ENCODE data around the gene NINJ1. TPM values are rescaled to one million over a fixed set of nuclear protein-coding genes. Genes with fewer than 3 reads are reported as not detected.
A peak's percentile ranks its signal among the peaks of the same experiment; 100 is the strongest.

NINJ1 gene
- total and polyA plus RNA-seq, 2 of the 8 experiments (the other 6 are each of a cell fraction or from before 2014, with no cell fraction given), result 28.2 to 65.6 TPM

DNA sequence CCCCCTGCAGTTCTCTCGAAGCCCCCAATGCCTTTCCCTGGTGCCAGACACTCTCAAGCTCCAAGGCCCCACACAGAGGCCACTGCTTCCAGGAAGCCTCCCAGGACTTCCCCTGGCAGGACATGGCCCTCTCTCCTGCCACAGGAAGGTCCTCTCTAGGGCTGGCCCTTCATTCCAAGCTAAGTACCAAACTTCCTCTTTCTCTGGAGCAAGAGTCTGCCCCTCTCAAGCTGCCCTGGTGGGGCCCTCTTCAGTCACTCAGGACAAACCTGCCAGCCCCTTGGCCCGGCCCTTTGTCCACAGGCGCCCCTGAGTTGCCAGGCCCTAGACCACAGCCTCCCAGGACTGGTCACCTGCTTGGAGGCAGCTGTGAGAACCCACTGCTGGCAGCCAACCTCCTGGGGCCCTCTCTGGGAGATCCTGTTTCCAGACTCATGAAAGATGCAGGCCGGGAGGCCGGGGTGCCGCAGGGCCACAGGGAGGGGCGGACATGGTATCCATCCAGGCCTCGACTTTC lies 6.6 kb downstream of the NINJ1 start:
- Histone ChIP-seq H4K8ac (ENCODE audit: extremely low read depth, insufficient read depth, low read length) (no peak overlapping the region; the same call in 1 of the 2 replicates), H2BK5ac (ENCODE audit: low read depth, low read length) (peak overlapping the region; percentile 40; the same call in 1 of the 2 replicates), H2AK5ac (ENCODE audit: low read depth, low read length) (no peak overlapping the region), H3K23me2 (ENCODE audit: low read depth, low read length) (0 out of 2 replicates have a peak, but pooled peaks cover 1% of the 10 kb centered on the region), H3K14ac (ENCODE audit: insufficient read length) (no peak overlapping the region), H2BK120ac (replicated peaks; ENCODE audit: low read depth, low read length) (no peak overlapping the region), H3K56ac (replicated peaks; ENCODE audit: insufficient read length, low read depth, low read length) (no peak overlapping the region), H4K5ac (ENCODE audit: insufficient read length, low read depth, low read length) (no peak overlapping the region), H3K4me2 (ENCODE audit: insufficient read depth in 1 of 2, low read depth in 2 of 2, low read length in 2 of 2) (no peak overlapping the region), H2BK15ac (ENCODE audit: low read length) (no peak overlapping the region), H3K79me2 (ENCODE audit: control insufficient read depth in 1 of 2, insufficient read depth in 2 of 2, low read length in 2 of 2) (peaks cover 0 to 11% of the 10 kb centered on the region in 2 experiments; a peak in 1 of 4 replicates), H3K36me3 (ENCODE audit: control insufficient read depth in 2 of 4, insufficient read depth in 4 of 4, low read length in 3 of 4) (peaks cover 0 to 4% (median 0%) of the 10 kb centered on the region in 4 experiments; a peak in 1 of 8 replicates), H4K91ac (replicated peaks; ENCODE audit: insufficient read length, low read length) (no peak overlapping the region), H2AFZ (ENCODE audit: low read length) (no peak overlapping the region), H3K23ac (ENCODE audit: insufficient read length) (no peak overlapping the region), H3K4ac (replicated peaks; ENCODE audit: insufficient read length, low read depth, low read length) (no peak overlapping the region), H3K4me1 (replicated peaks in 1 of 4; ENCODE audit: control insufficient read depth in 3 of 4, insufficient read depth in 4 of 4, low read length in 3 of 4) (peaks cover 0 to 24% (median 14%) of the 10 kb centered on the region in 4 experiments; a peak in 6 of 7 replicates), H3K27me3 (replicated peaks in 1 of 4; ENCODE audit: control insufficient read depth in 3 of 4, extremely low read depth in 1 of 4, insufficient read depth in 3 of 4, low read length in 3 of 4) (no peaks in the 10 kb centered on the region; a peak in 1 of 7 replicates), H3K18ac (ENCODE audit: extremely low read depth, low read length) (no peak overlapping the region; the same call in 1 of the 2 replicates), H3K27ac (ENCODE audit: low read depth, low read length) (no peak overlapping the region), H2BK12ac (ENCODE audit: low read depth, low read length) (no peak overlapping the region), H3K9me3 (ENCODE audit: insufficient read depth in 2 of 2, low read depth in 1 of 2, low read length in 1 of 2) (no peaks in the 10 kb centered on the region), H4K20me1 (replicated peaks in 1 of 2; ENCODE audit: control insufficient read depth in 1 of 2, insufficient read depth in 2 of 2, low read length in 2 of 2) (peaks cover 0 to 19% of the 10 kb centered on the region in 2 experiments), H3K4me3 (ENCODE audit: extremely low read depth in 1 of 4, insufficient read depth in 2 of 4, low read depth in 3 of 4, low read length in 4 of 4) (no peak overlapping the region), H3K79me1 (ENCODE audit: low read depth, low read length) (peaks cover 14% of the 10 kb centered on the region), H3K9ac (replicated peaks in 1 of 4; ENCODE audit: extremely low read depth in 1 of 4, low read depth in 3 of 4, low read length in 3 of 4) (no peak overlapping the region), H2BK20ac (ENCODE audit: low read length) (no peak overlapping the region)
- WGBS, 2 experiments (ENCODE audit: extremely low coverage in 1 of 2, insufficient coverage in 1 of 2, insufficient read length in 1 of 2, insufficient replicate concordance in 2 of 2, low coverage in 1 of 2, low lambda C conversion rate in 2 of 2, missing lambda C conversion rate in 1 of 2), result 83% methylated on average over 8 of the region's 8 CpGs; no CpG with 5 or more reads in 1 of the 2 experiments
- CTCF ChIA-PET (ENCODE audit: partially characterized antibody), result interaction anchor here (0.7 to 1.7 kb wide), 10 partner anchors 8 to 170 kb away, joined by 3 to 8 read pairs (median 3); no protein-coding TSS in a partner anchor
- FAIRE-seq (no peak), DNase-seq (ENCODE audit: low read depth in 1 of 2, low spot score in 2 of 2) (no peak)
- no peak for TF ChIP-seq BCL11A (IDR thresholded peaks at IDR 0.05; ENCODE audit: low read depth in 2 of 2, low read length in 2 of 2)
- POLR2A ChIA-PET (ENCODE audit: partially characterized antibody), result interaction anchor here (1.1 to 1.6 kb wide), 2 partner anchors 8 to 13 kb away, joined by 3 read pairs; no protein-coding TSS in a partner anchor

All from H1 (cell line).